Natural killer cell (primary cell): ENCODE measurements around the gene RCAN3. TPM values are rescaled to one million over a fixed set of nuclear protein-coding genes. Genes with fewer than 3 reads are reported as not detected.
A peak's percentile ranks its signal among the peaks of the same experiment; 100 is the strongest.

ENCODE experiments used
- ATAC-seq, 3 donors: fragments of 150-1000 bp in 2 of 3; fragments of 200-7000 bp in 1 of 3; cut with Tn5 transposase; 1 replicate in 1 of 3; 2 replicates in 2 of 3; pipeline ENCODE4 v1.10.0; 2021; ENCODE audit warnings: mild to moderate bottlenecking in 2 of 3, moderate library complexity in 2 of 3
- DNase-seq, 2 donors: peaks; one replicate each; pipeline versions ENCODE4 v3.0.0 to v3.0.0-alpha.2; 2013 to 2021; ENCODE audit warnings: mixed read lengths in 1 of 2
- H3K27ac ChIP-seq: one replicate; pipeline ENCODE4 v1.5.1; 2013; ENCODE audit warnings: mild to moderate bottlenecking, low read length
- H3K27me3 ChIP-seq: one replicate; pipeline ENCODE4 v1.6.1; 2013; ENCODE audit warnings: low read length; ENCODE audit not compliant: control insufficient read depth, insufficient read depth
- H3K36me3 ChIP-seq: one replicate; pipeline ENCODE4 v1.6.1; 2013; ENCODE audit warnings: low read length; ENCODE audit not compliant: control insufficient read depth, insufficient read depth
- H3K4me1 ChIP-seq: one replicate; pipeline ENCODE4 v1.6.1; 2013; ENCODE audit warnings: low read length; ENCODE audit not compliant: control insufficient read depth, insufficient read depth
- H3K4me3 ChIP-seq: one replicate; pipeline ENCODE4 v1.5.1; 2013; ENCODE audit warnings: low read length
- H3K9me3 ChIP-seq: one replicate; pipeline ENCODE4 v1.6.1; 2013; ENCODE audit warnings: low read length; ENCODE audit not compliant: control insufficient read depth, insufficient read depth
- H3K27ac Mint-ChIP-seq, 2 donors: one replicate each; pipeline ENCODE4 v1.8.0; 2022; ENCODE audit warnings: mild to moderate bottlenecking in 2 of 2, mixed read lengths in 2 of 2, moderate library complexity in 1 of 2
- H3K27me3 Mint-ChIP-seq, 2 donors: one replicate each; pipeline ENCODE4 v1.8.0; 2022; ENCODE audit warnings: low read depth in 2 of 2, mixed read lengths in 2 of 2
- H3K36me3 Mint-ChIP-seq: one replicate; pipeline ENCODE4 v1.8.0; 2022; ENCODE audit warnings: mixed read lengths
- H3K4me1 Mint-ChIP-seq, 2 donors: one replicate each; pipeline ENCODE4 v1.8.0; 2022; ENCODE audit warnings: mixed read lengths in 2 of 2
- H3K4me3 Mint-ChIP-seq: one replicate; pipeline ENCODE4 v1.8.0; 2022; ENCODE audit warnings: mild to moderate bottlenecking, moderate library complexity, mixed read lengths
- H3K9me3 Mint-ChIP-seq, 2 donors: one replicate each; pipeline ENCODE4 v1.8.0; 2022; ENCODE audit warnings: mixed read lengths in 2 of 2
- WGBS: methylation state at CpG from one replicate; pipeline ENCODE4 v1.1.7; 2013; ENCODE audit warnings: missing lambda C conversion rate; ENCODE audit not compliant: insufficient coverage; 5-methylcytosine and 5-hydroxymethylcytosine counted together
- intact Hi-C: fragments of 100-400 bp; cut with micrococcal nuclease; formaldehyde crosslinking; loops from one replicate; pipeline ENCODE4 v1.14.2; 2022
- total RNA-seq, 4 donors: library from RNA; stranded (reverse); fragments of 120-200 nt in 1 of 4; gene quantifications; one replicate each; pipeline versions ENCODE4 v1.2.3 to v1.2.4, GENCODE V29; 2013 to 2022
- TF ChIP-seq, protein P1 (sequence below): fragments of 200-600 bp; IDR thresholded peaks from one replicate; pipeline ENCODE4 v1.8.0; 2022; ENCODE audit warnings: antibody characterized with exemption

RCAN3 gene
- total RNA-seq, 3 donors from 2014 or later (not counting 1 experiment from before 2014, with no cell fraction given) = 4.5 to 8.1 (median 7.9) TPM

DNA sequence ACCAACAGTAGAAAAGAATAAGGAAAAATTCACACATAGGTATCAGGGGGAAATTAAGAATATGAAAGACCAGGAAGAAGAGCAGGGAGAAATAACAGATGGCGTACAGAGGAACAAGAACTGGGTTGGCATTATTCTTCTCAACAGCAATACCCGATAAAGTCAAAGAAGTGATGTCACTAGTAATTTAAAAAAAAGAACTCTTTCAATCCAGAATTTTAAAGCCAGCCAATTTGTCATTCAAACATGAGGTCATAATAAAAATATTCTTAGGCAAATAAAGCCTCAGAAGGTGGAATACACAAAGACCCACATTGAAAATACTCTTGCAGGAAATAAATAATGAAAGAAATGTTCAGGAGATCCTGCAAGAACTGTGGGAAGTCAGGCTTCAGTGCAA lies 62.1 kb downstream of the RCAN3 start:
- 100% methylated on average over 1 of the region's 2 CpGs for WGBS
- no peak overlapping the region for H3K27ac Mint-ChIP-seq
- no peaks in the 10 kb centered on the region for H3K4me1 Mint-ChIP-seq
- intact Hi-C loops = no loop called here
- TF ChIP-seq, protein P1, sequence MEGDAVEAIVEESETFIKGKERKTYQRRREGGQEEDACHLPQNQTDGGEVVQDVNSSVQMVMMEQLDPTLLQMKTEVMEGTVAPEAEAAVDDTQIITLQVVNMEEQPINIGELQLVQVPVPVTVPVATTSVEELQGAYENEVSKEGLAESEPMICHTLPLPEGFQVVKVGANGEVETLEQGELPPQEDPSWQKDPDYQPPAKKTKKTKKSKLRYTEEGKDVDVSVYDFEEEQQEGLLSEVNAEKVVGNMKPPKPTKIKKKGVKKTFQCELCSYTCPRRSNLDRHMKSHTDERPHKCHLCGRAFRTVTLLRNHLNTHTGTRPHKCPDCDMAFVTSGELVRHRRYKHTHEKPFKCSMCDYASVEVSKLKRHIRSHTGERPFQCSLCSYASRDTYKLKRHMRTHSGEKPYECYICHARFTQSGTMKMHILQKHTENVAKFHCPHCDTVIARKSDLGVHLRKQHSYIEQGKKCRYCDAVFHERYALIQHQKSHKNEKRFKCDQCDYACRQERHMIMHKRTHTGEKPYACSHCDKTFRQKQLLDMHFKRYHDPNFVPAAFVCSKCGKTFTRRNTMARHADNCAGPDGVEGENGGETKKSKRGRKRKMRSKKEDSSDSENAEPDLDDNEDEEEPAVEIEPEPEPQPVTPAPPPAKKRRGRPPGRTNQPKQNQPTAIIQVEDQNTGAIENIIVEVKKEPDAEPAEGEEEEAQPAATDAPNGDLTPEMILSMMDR = no peak
- H3K4me3 Mint-ChIP-seq = no peak overlapping the region
- no peak overlapping the region for H3K27ac ChIP-seq
- no peaks in the 10 kb centered on the region for H3K36me3 Mint-ChIP-seq
- H3K9me3 ChIP-seq = no peaks in the 10 kb centered on the region
- peaks cover 8 to 10% of the 10 kb centered on the region in 2 donors for H3K27me3 Mint-ChIP-seq
- H3K36me3 ChIP-seq = no peaks in the 10 kb centered on the region
- DNase-seq = no peak
- no peak for ATAC-seq
- H3K4me3 ChIP-seq = no peak overlapping the region
- no peaks in the 10 kb centered on the region for H3K27me3 ChIP-seq
- H3K9me3 Mint-ChIP-seq = no peaks in the 10 kb centered on the region
- no peaks in the 10 kb centered on the region for H3K4me1 ChIP-seq

DNA sequence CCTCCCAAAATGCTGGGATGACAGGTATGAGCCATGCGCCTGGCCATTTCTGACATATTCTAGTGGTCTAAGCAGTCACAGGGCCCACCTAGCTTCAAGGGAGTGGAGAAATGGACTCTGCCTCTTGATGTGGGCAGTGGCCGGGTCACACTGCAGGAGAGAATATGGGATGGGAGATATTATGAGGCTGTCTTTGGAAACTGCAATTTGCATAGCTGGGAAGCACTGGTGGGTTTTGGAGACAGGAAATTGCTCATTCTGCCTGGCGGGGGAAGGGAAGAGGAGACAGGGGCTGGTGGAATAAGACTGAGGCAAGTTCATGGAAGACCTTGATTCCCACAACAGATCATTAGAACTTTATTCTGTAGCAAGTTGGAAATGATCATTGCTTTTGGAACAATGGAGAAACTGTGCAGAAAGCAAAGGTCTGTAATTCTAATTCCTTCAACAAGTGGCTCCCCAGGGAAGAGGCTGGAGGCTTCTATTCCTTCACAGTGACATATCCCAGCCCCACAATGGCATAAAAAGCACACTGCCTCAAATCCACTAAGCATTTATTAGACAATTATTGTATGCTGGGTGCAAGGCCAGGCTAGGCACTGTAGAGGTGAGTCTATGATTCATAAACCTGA lies 63.7 kb downstream of the RCAN3 start:
- no peak overlapping the region for H3K27ac ChIP-seq
- 70% methylated on average over 3 of the region's 3 CpGs for WGBS
- no peaks in the 10 kb centered on the region for H3K9me3 ChIP-seq
- no peak overlapping the region for H3K27ac Mint-ChIP-seq
- no peaks in the 10 kb centered on the region for H3K9me3 Mint-ChIP-seq
- H3K4me1 ChIP-seq = no peaks in the 10 kb centered on the region
- no peaks in the 10 kb centered on the region for H3K36me3 Mint-ChIP-seq
- no peaks in the 10 kb centered on the region for H3K27me3 ChIP-seq
- TF ChIP-seq, protein P1 = no peak
- H3K27me3 Mint-ChIP-seq = peaks cover 7 to 8% of the 10 kb centered on the region in 2 donors
- intact Hi-C loops = no loop called here
- H3K4me3 Mint-ChIP-seq = no peak overlapping the region
- no peak overlapping the region for H3K4me3 ChIP-seq
- no peak for ATAC-seq
- H3K4me1 Mint-ChIP-seq = no peaks in the 10 kb centered on the region
- H3K36me3 ChIP-seq = no peaks in the 10 kb centered on the region
- no peak for DNase-seq

DNA sequence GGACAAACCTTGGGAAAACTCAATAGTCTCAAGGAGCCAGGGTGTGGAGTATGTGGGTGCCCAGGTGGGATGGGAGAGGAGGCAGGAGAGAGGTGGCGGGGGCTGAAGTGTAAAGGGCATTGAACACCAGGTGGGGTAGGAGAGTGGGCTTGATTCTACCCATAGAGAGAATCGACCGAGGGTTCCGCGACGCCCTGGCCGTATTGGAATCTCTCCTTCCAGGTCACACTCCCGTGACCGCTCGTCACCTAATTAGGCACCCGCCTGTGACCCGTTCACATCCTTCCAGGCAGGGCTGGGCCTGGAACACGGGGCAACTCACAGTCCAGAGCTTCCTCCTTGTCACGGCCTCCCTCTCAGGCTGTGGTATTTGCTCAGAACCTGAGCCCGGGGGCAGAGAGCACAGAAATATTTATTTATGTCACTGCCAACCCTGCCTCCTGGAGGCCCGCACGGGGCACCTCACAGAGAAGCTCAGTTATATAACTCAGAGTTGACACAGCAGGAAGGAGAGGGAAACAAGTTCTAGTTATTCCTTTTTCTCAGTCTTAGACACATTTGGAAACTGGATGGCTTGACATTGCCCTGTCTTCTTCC lies 65.3 kb downstream of the RCAN3 start:
- intact Hi-C loops = no loop called here
- ATAC-seq (peak; percentile 18 to 34 (median 26)), DNase-seq (peak in 1 of 2 donors; percentile 44)
- Histone ChIP-seq H3K9me3 (no peaks in the 10 kb centered on the region), H3K27me3 (no peaks in the 10 kb centered on the region), H3K27ac (no peak overlapping the region), H3K36me3 (no peaks in the 10 kb centered on the region), H3K4me1 (peaks cover 12% of the 10 kb centered on the region), H3K4me3 (no peak overlapping the region)
- Mint-ChIP-seq H3K9me3 (no peaks in the 10 kb centered on the region), H3K27ac (no peak overlapping the region), H3K4me1 (peaks cover 9 to 11% of the 10 kb centered on the region in 2 donors), H3K36me3 (no peaks in the 10 kb centered on the region), H3K4me3 (no peak overlapping the region), H3K27me3 (peaks cover 3 to 4% of the 10 kb centered on the region in 2 donors)
- WGBS = 44% methylated on average over 17 of the region's 17 CpGs
- TF ChIP-seq, protein P1 = no peak

DNA sequence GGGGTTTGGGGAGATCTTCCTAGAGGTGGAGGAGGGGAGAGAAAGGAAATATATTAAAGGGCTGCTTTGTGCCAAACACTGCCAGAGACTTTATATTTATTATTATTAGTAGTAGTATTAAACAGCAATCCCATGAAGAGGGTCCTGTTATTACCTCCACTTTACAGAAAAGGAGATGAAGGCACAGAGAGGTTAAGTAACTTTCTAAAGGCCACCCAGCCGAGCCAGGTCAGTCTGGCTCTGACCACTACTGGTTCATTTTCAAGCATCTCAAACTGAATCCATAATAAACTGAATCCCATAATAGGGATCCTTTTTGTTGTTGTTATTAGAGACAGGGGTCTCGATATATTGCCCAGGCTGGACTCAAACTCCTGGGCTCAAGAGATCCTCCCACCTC lies 65.8 kb downstream of the RCAN3 start:
- no peak overlapping the region for H3K27ac Mint-ChIP-seq

More for the DNA sequence above, 65.8 kb downstream of the RCAN3 start:
- Histone ChIP-seq H3K27me3 (no peaks in the 10 kb centered on the region), H3K4me1 (peaks cover 15% of the 10 kb centered on the region), H3K36me3 (no peaks in the 10 kb centered on the region), H3K27ac (no peak overlapping the region), H3K9me3 (no peaks in the 10 kb centered on the region), H3K4me3 (no peak overlapping the region)
- no peak for DNase-seq
- Mint-ChIP-seq H3K4me1 (peaks cover 12 to 13% of the 10 kb centered on the region in 2 donors), H3K27me3 (peaks cover 0 to 3% of the 10 kb centered on the region in 2 donors), H3K9me3 (no peaks in the 10 kb centered on the region), H3K36me3 (no peaks in the 10 kb centered on the region), H3K4me3 (no peak overlapping the region)
- WGBS = no CpG with 5 or more reads among the region's 2 CpGs
- ATAC-seq = no peak
- TF ChIP-seq, protein P1 = no peak
- intact Hi-C loops = no loop called here
